HepG2 (cell line): Measurements from ENCODE around the gene MLXIPL. TPM values are rescaled to one million over a fixed set of nuclear protein-coding genes. Genes with fewer than 3 reads are reported as not detected.

Experiments used
- CHCHD3 ChIP-seq: sonication (generic); formaldehyde crosslinking; IDR thresholded peaks from 2 replicates; pipeline ENCODE4 v1.8.0; 2022; ENCODE audit warnings: mild to moderate bottlenecking, missing genetic modification reagents, moderate library complexity
- DR1 ChIP-seq: sonication (generic); formaldehyde crosslinking; IDR thresholded peaks from 2 replicates; pipeline ENCODE4 v1.8.0; 2021; ENCODE audit warnings: mild to moderate bottlenecking, missing genetic modification reagents, inconsistent platforms
- GABPA ChIP-seq, 2 experiments: IDR thresholded peaks; 2 replicates each; pipeline ENCODE4 v1.6.1; 2011 to 2016; ENCODE audit warnings: low read depth in 2 of 2, low read length in 1 of 2, missing biosample characterization in 1 of 2, missing genetic modification characterization in 1 of 2
- HOXA9 ChIP-seq: sonication (generic); formaldehyde crosslinking; IDR thresholded peaks from 2 replicates; pipeline ENCODE4 v1.8.1; 2022; ENCODE audit warnings: missing genetic modification reagents, mild to moderate bottlenecking, moderate library complexity, borderline replicate concordance
- IKZF4 ChIP-seq: sonication (generic); formaldehyde crosslinking; IDR thresholded peaks from 2 replicates; pipeline ENCODE4 v1.5.1; 2020; ENCODE audit warnings: borderline replicate concordance, mild to moderate bottlenecking, low read depth, missing genetic modification reagents; ENCODE audit errors: not compliant biosample characterization
- IKZF5 ChIP-seq: IDR thresholded peaks from 2 replicates; pipeline ENCODE4 v1.6.1; 2018; ENCODE audit warnings: missing genetic modification reagents, mild to moderate bottlenecking, missing compliant biosample characterization
- MEF2D ChIP-seq: sonication (generic); formaldehyde crosslinking; IDR thresholded peaks from 2 replicates; pipeline ENCODE4 v1.5.1; 2020; ENCODE audit warnings: mild to moderate bottlenecking, missing genetic modification reagents
- NFIC ChIP-seq: IDR thresholded peaks from 2 replicates; pipeline ENCODE4 v1.6.1; 2012; ENCODE audit warnings: mild to moderate bottlenecking, low read length, inconsistent platforms
- PLRG1 ChIP-seq: fragments of 450-650 bp; conservative IDR thresholded peaks from 2 replicates; pipeline ENCODE4 v1.6.1; 2016
- SIX1 ChIP-seq: sonication (generic); formaldehyde crosslinking; IDR thresholded peaks from 2 replicates; pipeline ENCODE4 v1.4.0; 2020; ENCODE audit warnings: missing genetic modification reagents, borderline replicate concordance
- SMAD3 ChIP-seq: sonication (generic); formaldehyde crosslinking; IDR thresholded peaks from 2 replicates; pipeline ENCODE4 v1.4.0; 2020; ENCODE audit warnings: missing genetic modification reagents
- THAP11 ChIP-seq: IDR thresholded peaks from 2 replicates; pipeline ENCODE4 v1.6.1; 2016; ENCODE audit warnings: missing biosample characterization, missing genetic modification reagents
- TSC22D2 ChIP-seq: sonication (generic); formaldehyde crosslinking; IDR thresholded peaks from 2 replicates; pipeline ENCODE4 v1.5.1; 2020; ENCODE audit warnings: missing genetic modification reagents, mild to moderate bottlenecking, borderline replicate concordance
- ZFP36L2 ChIP-seq: sonication (generic); formaldehyde crosslinking; IDR thresholded peaks from 2 replicates; pipeline ENCODE4 v1.4.0; 2020; ENCODE audit warnings: missing genetic modification reagents
- ZNF142 ChIP-seq: sonication (generic); formaldehyde crosslinking; IDR thresholded peaks from 2 replicates; pipeline ENCODE4 v1.4.0; 2020; ENCODE audit warnings: missing genetic modification reagents
- ZNF549 ChIP-seq: sonication (generic); formaldehyde crosslinking; IDR thresholded peaks from 2 replicates; pipeline ENCODE4 v1.5.0; 2020; ENCODE audit warnings: missing genetic modification reagents
- ZNF737 ChIP-seq: sonication (generic); formaldehyde crosslinking; IDR thresholded peaks from 2 replicates; pipeline ENCODE4 v1.5.0; 2020; ENCODE audit warnings: missing genetic modification reagents, mild to moderate bottlenecking, borderline replicate concordance
- ZNF775 ChIP-seq: sonication (generic); formaldehyde crosslinking; IDR thresholded peaks from 2 replicates; pipeline ENCODE4 v1.4.0; 2020; ENCODE audit warnings: missing genetic modification reagents, mild to moderate bottlenecking, moderate library complexity, borderline replicate concordance
- ZNF781 ChIP-seq: sonication (generic); formaldehyde crosslinking; IDR thresholded peaks from 2 replicates; pipeline ENCODE4 v1.5.1; 2020; ENCODE audit warnings: borderline replicate concordance, mild to moderate bottlenecking, missing genetic modification reagents; ENCODE audit errors: not compliant biosample characterization
- polyA plus RNA-seq, 8 experiments: library from polyadenylated mRNA; depleted of rRNA in 3 of 8; stranded (reverse) in 7 of 8; unstranded in 1 of 8; fragments of >200 nt; fragmentation: Illumina TruSeq in 4 of 8; extraction: Trizol in 4 of 8; gene quantifications; 2 replicates each; pipeline versions ENCODE4 v1.2.1 to v1.2.3, GENCODE V29; 2011 to 2016; ENCODE audit warnings: low read depth in 4 of 8, missing spikeins in 1 of 8, mixed read lengths in 1 of 8; ENCODE audit not compliant: insufficient read depth in 1 of 8
- total RNA-seq, 5 experiments: library from RNA; depleted of rRNA; stranded (reverse); fragments of >200 nt; fragmentation: Illumina TruSeq; extraction: Trizol; gene quantifications; 2 replicates each; pipeline ENCODE4 v1.2.3, GENCODE V29; 2016; ENCODE audit warnings: low read depth in 1 of 5

The MLXIPL gene
- total and polyA plus RNA-seq, 2 of the 13 experiments (the other 11 are each of a cell fraction or from before 2014, with no cell fraction given): 51.6 to 60.1 TPM

GRCh38 chr7:73557397-73558257 lies 66.7 kb downstream of the MLXIPL start, which contains the start of gene BCL7B (continued):
- TF ChIP-seq SIX1 (CRISPR knock-in tag) (no peak), ZNF775 (no peak), MEF2D (CRISPR knock-in tag) (peak; percentile 77; the same call in 1 of the 2 replicates), GABPA (IDR thresholded peaks at IDR 0.05; ENCODE audit: low read depth, low read length) (no peak), GABPA (CRISPR knock-in tag; IDR thresholded peaks at IDR 0.05; ENCODE audit: low read depth) (peak; percentile 61), PLRG1 (no peak), THAP11 (no peak; the same call in 1 of the 2 replicates), ZNF781 (CRISPR knock-in tag) (peak; percentile 98), ZNF142 (CRISPR knock-in tag) (peak; percentile 90), TSC22D2 (CRISPR knock-in tag) (peak; percentile 90; the same call in 1 of the 2 replicates), IKZF5 (CRISPR knock-in tag) (peak; percentile 71), HOXA9 (CRISPR knock-in tag) (peak; percentile 71; the same call in 1 of the 2 replicates), SMAD3 (CRISPR knock-in tag) (no peak), ZNF737 (CRISPR knock-in tag) (no peak), DR1 (CRISPR knock-in tag) (peak; percentile 23; the same call in 1 of the 2 replicates), ZFP36L2 (no peak), ZNF549 (0 out of 2 replicates have a peak, but pooled peaks have one; percentile 32), IKZF4 (CRISPR knock-in tag) (peak; percentile 98), CHCHD3 (CRISPR knock-in tag) (peak; percentile 97), NFIC (no peak)
